SK-N-SH (cell line): ENCODE results near the gene PDS5B. TPM values are rescaled to one million over a fixed set of nuclear protein-coding genes. Genes with fewer than 3 reads are reported as not detected.

Experiments
- CTCF ChIA-PET: fragments of 300-600, 350-600 bp; formaldehyde crosslinking; extraction: SDS; loops from one replicate; lab custom pipeline; 2021; lab: Yijun Ruan, JAX
- POLR2A ChIA-PET: fragments of 350-600 bp; sonication (Branson Sonifier 250); formaldehyde crosslinking; extraction: SDS; loops from one replicate; lab custom pipeline; 2020; ENCODE audit warnings: antibody characterized with exemption, inconsistent platforms; lab: Yijun Ruan, JAX
- DNase-seq: peaks from one replicate; pipeline ENCODE4 v3.0.0; 2012
- H2AFZ ChIP-seq: fragments of 200-600 bp; sonication (generic); 2 replicates; pipeline ENCODE4 v1.8.1; 2016; ENCODE audit warnings: antibody characterized with exemption, mild to moderate bottlenecking, low read depth
- H3F3A ChIP-seq: fragments of 200-600 bp; sonication (generic); replicated peaks from 2 replicates; pipeline ENCODE3; 2016; ENCODE audit warnings: antibody characterized with exemption, mild to moderate bottlenecking; ENCODE audit not compliant: insufficient read depth
- H3K27ac ChIP-seq, 2 experiments: fragments of 200-500 bp in 1 of 2; fragments of 200-600 bp in 1 of 2; sonication (Bioruptor generic) in 1 of 2; sonication (generic), shearing (Covaris generic) in 1 of 2; 2 replicates each; pipeline versions ENCODE4 v1.5.1 to v1.6.1; 2014 to 2016; ENCODE audit warnings: low read depth in 2 of 2, inconsistent platforms in 1 of 2, low read length in 1 of 2, mild to moderate bottlenecking in 1 of 2, mixed read lengths in 1 of 2
- H3K27me3 ChIP-seq: fragments of 200-600 bp; sonication (generic), shearing (Covaris generic); 2 replicates; pipeline ENCODE4 v1.6.1; 2016; ENCODE audit warnings: mixed run types; ENCODE audit not compliant: insufficient read depth
- H3K36me3 ChIP-seq, 2 experiments: fragments of 200-500 bp in 1 of 2; fragments of 200-600 bp in 1 of 2; sonication (Bioruptor generic) in 1 of 2; sonication (generic) in 1 of 2; replicated peaks in 1 of 2; 2 replicates each; pipeline versions ENCODE3 to v1.5.1; 2014 to 2016; ENCODE audit warnings: low read length in 1 of 2, mild to moderate bottlenecking in 1 of 2; ENCODE audit not compliant: insufficient read depth in 2 of 2, control insufficient read depth in 1 of 2
- H3K4me1 ChIP-seq, 2 experiments: fragments of 200-500 bp in 1 of 2; fragments of 200-600 bp in 1 of 2; sonication (Bioruptor generic) in 1 of 2; sonication (generic), shearing (Covaris generic) in 1 of 2; 2 replicates each; pipeline versions ENCODE4 v1.5.1 to v1.6.1; 2014 to 2016; ENCODE audit warnings: low read depth in 1 of 2, low read length in 1 of 2, mixed run types in 1 of 2; ENCODE audit not compliant: insufficient read depth in 2 of 2, control insufficient read depth in 1 of 2
- H3K4me2 ChIP-seq: fragments of 200-600 bp; sonication (generic), shearing (Covaris generic); 2 replicates; pipeline ENCODE4 v1.6.1; 2017; ENCODE audit warnings: mixed run types
- H3K4me3 ChIP-seq, 2 experiments: fragments of 200-500 bp in 1 of 2; fragments of 200-600 bp in 1 of 2; sonication (Bioruptor generic) in 1 of 2; sonication (generic), shearing (Covaris generic) in 1 of 2; 2 replicates each; pipeline versions ENCODE4 v1.5.1 to v1.8.1; 2014 to 2016; ENCODE audit warnings: low read depth in 2 of 2, inconsistent platforms in 1 of 2, low read length in 1 of 2, mild to moderate bottlenecking in 1 of 2, mixed read lengths in 1 of 2, moderate library complexity in 1 of 2
- H3K79me2 ChIP-seq: fragments of 200-600 bp; sonication (generic); 2 replicates; pipeline ENCODE4 v1.8.1; 2017; ENCODE audit warnings: mild to moderate bottlenecking; ENCODE audit not compliant: insufficient read depth
- H3K9ac ChIP-seq: fragments of 200-600 bp; sonication (generic); 2 replicates; pipeline ENCODE4 v1.6.1; 2017; ENCODE audit warnings: mixed run types
- H3K9me2 ChIP-seq: fragments of 200-600 bp; sonication (generic); 2 replicates; pipeline ENCODE4 v1.6.1; 2017; ENCODE audit warnings: mixed run types
- H3K9me3 ChIP-seq: fragments of 200-600 bp; sonication (generic); 2 replicates; pipeline ENCODE4 v1.6.1; 2017; ENCODE audit warnings: mixed run types, mild to moderate bottlenecking, moderate library complexity
- H4K20me1 ChIP-seq: fragments of 200-600 bp; sonication (generic); 2 replicates; pipeline ENCODE4 v1.6.1; 2017; ENCODE audit warnings: mild to moderate bottlenecking, mixed run types; ENCODE audit not compliant: insufficient read depth
- CHD2 ChIP-seq: fragments of 150-350 bp; IDR thresholded peaks from 2 replicates; pipeline ENCODE4 v1.6.1; 2018; ENCODE audit warnings: low read length; ENCODE audit not compliant: partially characterized antibody
- CTCF ChIP-seq: fragments of 200-600 bp; sonication (generic); IDR thresholded peaks from 2 replicates; pipeline ENCODE4 v1.6.1; 2017; ENCODE audit warnings: antibody characterized with exemption, mild to moderate bottlenecking, moderate library complexity
- ELF1 ChIP-seq: IDR thresholded peaks from 2 replicates; pipeline ENCODE4 v1.4.0; 2012
- EZH2phosphoT487 ChIP-seq: fragments of 200-600 bp; sonication (generic); IDR thresholded peaks from 2 replicates; pipeline ENCODE4 v1.6.1; 2017; ENCODE audit warnings: low read depth, mixed run types, mild to moderate bottlenecking, antibody characterized with exemption, moderate library complexity, borderline replicate concordance
- FOSL2 ChIP-seq: IDR thresholded peaks from 2 replicates; pipeline ENCODE4 v1.4.0; 2012; ENCODE audit warnings: low read depth, mild to moderate bottlenecking, moderate library complexity, borderline replicate concordance
- FOXM1 ChIP-seq: IDR thresholded peaks from 2 replicates; pipeline ENCODE4 v1.4.0; 2012; ENCODE audit warnings: low read depth, mild to moderate bottlenecking
- GATA2 ChIP-seq: sonication (generic); formaldehyde crosslinking; IDR thresholded peaks from 2 replicates; pipeline ENCODE4 v1.5.0; 2020; ENCODE audit warnings: mild to moderate bottlenecking, missing genetic modification reagents
- MAX ChIP-seq: IDR thresholded peaks from 2 replicates; pipeline ENCODE4 v1.4.0; 2012; ENCODE audit warnings: low read depth
- MEF2A ChIP-seq: IDR thresholded peaks from 2 replicates; pipeline ENCODE4 v1.4.0; 2012; ENCODE audit warnings: low read depth, borderline replicate concordance
- MXI1 ChIP-seq: IDR thresholded peaks from 2 replicates; pipeline ENCODE4 v1.6.1; 2012; ENCODE audit warnings: mild to moderate bottlenecking, low read depth, low read length, improper control_type of control experiment
- PBX3 ChIP-seq: IDR thresholded peaks from 2 replicates; pipeline ENCODE4; 2012
- POLR2AphosphoS5 ChIP-seq: IDR thresholded peaks from 2 replicates; pipeline ENCODE4 v1.6.1; 2012; ENCODE audit warnings: low read depth, low read length
- RAD21 ChIP-seq: IDR thresholded peaks from 2 replicates; pipeline ENCODE4 v1.6.1; 2012; ENCODE audit warnings: mild to moderate bottlenecking, low read length
- RFX5 ChIP-seq: IDR thresholded peaks from 2 replicates; pipeline ENCODE4 v1.6.1; 2012; ENCODE audit warnings: mild to moderate bottlenecking, improper control_type of control experiment, low read length
- RXRA ChIP-seq: IDR thresholded peaks from 2 replicates; pipeline ENCODE4 v1.4.0; 2012; ENCODE audit warnings: low read depth, mild to moderate bottlenecking, borderline replicate concordance
- SMC3 ChIP-seq: IDR thresholded peaks from 2 replicates; pipeline ENCODE4 v1.6.1; 2012; ENCODE audit warnings: low read depth, low read length, improper control_type of control experiment
- TAF1 ChIP-seq: IDR thresholded peaks from 2 replicates; pipeline ENCODE4 v1.6.1; 2012; ENCODE audit warnings: low read depth, mild to moderate bottlenecking, low read length, moderate library complexity, borderline replicate concordance
- USF2 ChIP-seq: fragments of 150-350 bp; IDR thresholded peaks from 2 replicates; pipeline ENCODE4 v1.6.1; 2017; ENCODE audit warnings: antibody characterized with exemption, low read length, low read depth, borderline replicate concordance
- WGBS: methylation state at CpG from one replicate; pipeline ENCODE4 v1.1.6; 2017; ENCODE audit warnings: low lambda C conversion rate; 5-methylcytosine and 5-hydroxymethylcytosine counted together
- polyA plus RNA-seq, 3 experiments: library from polyadenylated mRNA; depleted of rRNA; stranded (reverse); fragments of >200 nt; gene quantifications; 2 replicates each; pipeline ENCODE4 v1.2.3, GENCODE V29; 2012

Gene PDS5B
- polyA plus RNA-seq, 1 of the 3 experiments (the other 2 are of a cell fraction): 3.8 TPM

- no peak for TF ChIP-seq MAX
- no peak for TF ChIP-seq FOSL2
- TF ChIP-seq EZH2phosphoT487: no peak
- TF ChIP-seq ELF1: no peak
- TF ChIP-seq, all 33 proteins: peak for 0
Observed at GRCh38 chr13:32590266-32590665, 4.0 kb downstream of the PDS5B start (continued).

GRCh38 chr13:32592082-32592481, 5.8 kb downstream of the PDS5B start:
- DNase-seq: no peak
- no peak overlapping the region for H3K27ac ChIP-seq
- 98% methylated on average over 8 of the region's 8 CpGs for WGBS
- peaks cover 8% of the 10 kb centered on the region for H3F3A ChIP-seq
- POLR2A ChIA-PET: no interaction called here
- no peaks in the 10 kb centered on the region for H3K27me3 ChIP-seq
- peaks cover 28% of the 10 kb centered on the region for H4K20me1 ChIP-seq
- no peak overlapping the region for H2AFZ ChIP-seq
- CTCF ChIA-PET: interaction anchor here (1.1 to 2.9 kb wide), 2 partner anchors 59 to 1132 kb away, joined by 3 to 10 read pairs; no protein-coding TSS in a partner anchor
- peaks cover 11 to 22% of the 10 kb centered on the region in 2 experiments; a peak in 3 of 4 replicates for H3K4me1 ChIP-seq
- TF ChIP-seq POLR2AphosphoS5 (no peak), PBX3 (no peak), FOSL2 (no peak), EZH2phosphoT487 (no peak), MXI1 (no peak)
- peaks cover 100% of the 10 kb centered on the region for H3K79me2 ChIP-seq
- no peaks in the 10 kb centered on the region for H3K9me3 ChIP-seq
- no peak overlapping the region for H3K4me3 ChIP-seq
- H3K4me2 ChIP-seq: no peak overlapping the region
- H3K9ac ChIP-seq: no peak overlapping the region
- H3K9me2 ChIP-seq: no peaks in the 10 kb centered on the region
- no peaks in the 10 kb centered on the region for H3K36me3 ChIP-seq

- no peak for DNase-seq
- TF ChIP-seq USF2 (no peak), RAD21 (no peak), CTCF (no peak), TAF1 (no peak), CHD2 (no peak), FOSL2 (no peak), FOXM1 (no peak), GATA2 (CRISPR knock-in tag) (no peak), RFX5 (no peak), MEF2A (no peak), RXRA (no peak), SMC3 (no peak), MXI1 (no peak)
Observed at GRCh38 chr13:32594157-32594738, 8.0 kb downstream of the PDS5B start.

More at GRCh38 chr13:32594157-32594738, 8.0 kb downstream of the PDS5B start:
- Histone ChIP-seq H3K4me2 (no peak overlapping the region), H3K9ac (no peak overlapping the region), H2AFZ (no peak overlapping the region), H3K27me3 (no peaks in the 10 kb centered on the region), H3K27ac (no peak overlapping the region), H4K20me1 (peaks cover 20% of the 10 kb centered on the region), H3K9me2 (no peaks in the 10 kb centered on the region), H3K4me3 (no peak overlapping the region), H3K36me3 (peaks cover 0 to 9% of the 10 kb centered on the region in 2 experiments), H3F3A (no peaks in the 10 kb centered on the region), H3K4me1 (peaks cover 6 to 11% of the 10 kb centered on the region in 2 experiments; a peak in 3 of 4 replicates), H3K9me3 (no peaks in the 10 kb centered on the region), H3K79me2 (peaks cover 100% of the 10 kb centered on the region)
- ChIA-PET CTCF (interaction anchor here (1.5 to 2.9 kb wide), 3 partner anchors 12 to 57 kb away, joined by 4 to 10 read pairs (median 6); no protein-coding TSS in a partner anchor), POLR2A (no interaction called here)
